Measurements from ENCODE around the gene S1PR5. TPM values are rescaled to one million over a fixed set of nuclear protein-coding genes. Genes with fewer than 3 reads are reported as not detected.

S1PR5 gene
- total RNA-seq, 1 experiment from 2014 or later: 4.4 TPM

DNA sequence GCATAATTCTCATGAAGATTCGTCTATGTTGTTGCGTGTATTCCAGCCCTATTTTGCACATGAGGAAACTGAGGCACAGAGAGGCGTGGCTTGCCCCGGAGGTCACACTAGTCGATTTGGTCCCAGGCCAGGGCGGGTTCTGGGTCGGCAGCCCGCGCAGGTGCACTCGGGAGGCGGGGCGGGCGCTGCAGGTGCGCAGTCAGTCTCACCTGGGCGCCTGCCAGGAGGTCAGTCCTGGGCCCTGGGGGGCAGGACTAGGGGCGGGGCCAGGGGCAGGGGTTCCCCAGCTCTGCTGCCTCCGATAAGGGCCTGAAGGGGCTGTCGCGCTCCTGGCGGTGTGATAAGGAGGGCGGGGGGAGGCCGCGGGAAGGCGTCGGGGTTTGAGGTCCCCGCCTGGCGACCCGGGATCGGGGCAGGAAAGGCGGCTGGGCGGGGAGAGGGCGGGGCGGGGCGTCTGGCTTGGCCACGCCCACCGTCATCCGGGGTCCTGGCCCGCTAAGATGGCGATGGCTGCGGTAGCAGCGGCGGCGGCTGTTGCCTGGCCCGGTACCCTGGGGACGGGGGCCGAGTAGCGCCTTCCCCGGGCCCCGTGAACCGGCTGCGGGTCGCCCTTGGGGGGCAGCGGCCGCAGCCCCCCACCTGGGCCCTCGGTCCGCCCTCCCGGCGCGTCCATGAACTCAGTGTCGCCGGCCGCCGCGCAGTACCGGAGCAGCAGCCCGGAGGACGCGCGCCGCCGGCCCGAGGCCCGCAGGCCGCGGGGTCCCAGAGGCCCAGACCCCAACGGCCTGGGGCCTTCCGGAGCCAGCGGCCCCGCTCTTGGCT lies 26.4 kb upstream of the S1PR5 start, which contains the start of gene ATG4D (continued):
- TF ChIP-seq SRF (IDR thresholded peaks at IDR 0.05; ENCODE audit: low read depth) (no peak), RAD21 (IDR thresholded peaks at IDR 0.05; ENCODE audit: low read depth) (no peak), ZFX (IDR thresholded peaks at IDR 0.05) (peak; percentile 87; the same call in 1 of the 2 replicates), EGR1 (IDR thresholded peaks at IDR 0.05; ENCODE audit: low read depth) (no peak)
- TF ChIP-seq, protein P1, sequence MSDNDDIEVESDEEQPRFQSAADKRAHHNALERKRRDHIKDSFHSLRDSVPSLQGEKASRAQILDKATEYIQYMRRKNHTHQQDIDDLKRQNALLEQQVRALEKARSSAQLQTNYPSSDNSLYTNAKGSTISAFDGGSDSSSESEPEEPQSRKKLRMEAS (IDR thresholded peaks at IDR 0.05): no peak; the same call in 1 of the 2 replicates

DNA sequence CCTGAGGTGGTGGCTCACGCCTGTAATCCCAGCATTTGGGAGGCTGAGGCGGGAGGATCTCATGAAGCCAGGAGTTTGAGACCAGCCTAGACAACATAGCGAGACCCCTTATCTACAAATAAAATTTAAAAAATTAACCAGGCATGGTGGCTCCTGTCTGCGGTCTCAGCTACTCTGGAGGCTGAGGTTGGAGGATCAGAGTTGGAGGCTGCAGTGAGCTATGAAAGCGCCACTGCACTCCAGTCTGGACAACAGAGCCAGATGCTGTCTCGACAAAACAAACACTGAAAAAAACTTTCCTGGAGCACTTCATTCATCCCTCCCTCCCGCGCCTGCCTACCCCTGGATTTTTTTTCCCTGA lies 25.8 kb upstream of the S1PR5 start:
- RAD21 ChIA-PET (ENCODE audit: low non-redundant PET in 1 of 2, low total read pairs in 2 of 2, uncharacterized antibody in 2 of 2, unreplicated experiment in 2 of 2): interaction anchor here in 1 of 2 experiments (0.7 kb wide), 1 partner anchor 103 kb away, joined by 7 read pairs; no protein-coding TSS in a partner anchor
- ATAC-seq: no peak
- peak overlapping the region; percentile 92 for H3K9ac ChIP-seq (ENCODE audit: low read length)
- H3K4me3 ChIP-seq (replicated peaks in 1 of 2; ENCODE audit: low read depth in 1 of 2, low read length in 2 of 2): peak overlapping the region; percentile 92 to 93
- DNase-seq (ENCODE audit: low read depth, low spot score): no peak
- no peaks in the 10 kb centered on the region for H4K20me1 ChIP-seq (ENCODE audit: insufficient read depth)
- H3K4me2 ChIP-seq (ENCODE audit: low read length): peak overlapping the region; percentile 97
- H3K4me1 ChIP-seq (ENCODE audit: control insufficient read depth in 1 of 2, insufficient read depth in 2 of 2, low read length in 2 of 2): peaks cover 10 to 24% of the 10 kb centered on the region in 2 experiments; a peak in 3 of 4 replicates
- CTCF ChIA-PET: interaction anchor here (0.7 to 3.1 kb wide), 4 partner anchors 9 to 191 kb away, joined by 3 to 15 read pairs (median 3); partner anchors contain the start of gene S1PR5
- H3K9me2 ChIP-seq (ENCODE audit: insufficient read depth): no peaks in the 10 kb centered on the region
- no TSS peak for BruUV-seq (replicated peaks)
- H3K36me3 ChIP-seq (ENCODE audit: control insufficient read depth in 1 of 2, insufficient read depth in 2 of 2, low read length in 2 of 2): peaks cover 0 to 3% of the 10 kb centered on the region in 2 experiments; a peak in 1 of 4 replicates
- H3K79me2 ChIP-seq (ENCODE audit: insufficient read depth, low read length): peaks cover 24% of the 10 kb centered on the region
- H3K27me3 ChIP-seq (ENCODE audit: insufficient read depth, low read length): no peaks in the 10 kb centered on the region
- no peak for TF ChIP-seq FOSL1 (IDR thresholded peaks at IDR 0.05; ENCODE audit: low read depth)
- TF ChIP-seq EZH2 (IDR thresholded peaks at IDR 0.05): no peak
- no peak for TF ChIP-seq JUND (IDR thresholded peaks at IDR 0.05)
- TF ChIP-seq ZNF274 (IDR thresholded peaks at IDR 0.05; ENCODE audit: low read depth, low read length): no peak
- TF ChIP-seq, protein P1 (IDR thresholded peaks at IDR 0.05): no peak
- TF ChIP-seq, protein P2, sequence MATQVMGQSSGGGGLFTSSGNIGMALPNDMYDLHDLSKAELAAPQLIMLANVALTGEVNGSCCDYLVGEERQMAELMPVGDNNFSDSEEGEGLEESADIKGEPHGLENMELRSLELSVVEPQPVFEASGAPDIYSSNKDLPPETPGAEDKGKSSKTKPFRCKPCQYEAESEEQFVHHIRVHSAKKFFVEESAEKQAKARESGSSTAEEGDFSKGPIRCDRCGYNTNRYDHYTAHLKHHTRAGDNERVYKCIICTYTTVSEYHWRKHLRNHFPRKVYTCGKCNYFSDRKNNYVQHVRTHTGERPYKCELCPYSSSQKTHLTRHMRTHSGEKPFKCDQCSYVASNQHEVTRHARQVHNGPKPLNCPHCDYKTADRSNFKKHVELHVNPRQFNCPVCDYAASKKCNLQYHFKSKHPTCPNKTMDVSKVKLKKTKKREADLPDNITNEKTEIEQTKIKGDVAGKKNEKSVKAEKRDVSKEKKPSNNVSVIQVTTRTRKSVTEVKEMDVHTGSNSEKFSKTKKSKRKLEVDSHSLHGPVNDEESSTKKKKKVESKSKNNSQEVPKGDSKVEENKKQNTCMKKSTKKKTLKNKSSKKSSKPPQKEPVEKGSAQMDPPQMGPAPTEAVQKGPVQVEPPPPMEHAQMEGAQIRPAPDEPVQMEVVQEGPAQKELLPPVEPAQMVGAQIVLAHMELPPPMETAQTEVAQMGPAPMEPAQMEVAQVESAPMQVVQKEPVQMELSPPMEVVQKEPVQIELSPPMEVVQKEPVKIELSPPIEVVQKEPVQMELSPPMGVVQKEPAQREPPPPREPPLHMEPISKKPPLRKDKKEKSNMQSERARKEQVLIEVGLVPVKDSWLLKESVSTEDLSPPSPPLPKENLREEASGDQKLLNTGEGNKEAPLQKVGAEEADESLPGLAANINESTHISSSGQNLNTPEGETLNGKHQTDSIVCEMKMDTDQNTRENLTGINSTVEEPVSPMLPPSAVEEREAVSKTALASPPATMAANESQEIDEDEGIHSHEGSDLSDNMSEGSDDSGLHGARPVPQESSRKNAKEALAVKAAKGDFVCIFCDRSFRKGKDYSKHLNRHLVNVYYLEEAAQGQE (IDR thresholded peaks at IDR 0.05; ENCODE audit: low read depth): no peak
- TF ChIP-seq, protein P3, sequence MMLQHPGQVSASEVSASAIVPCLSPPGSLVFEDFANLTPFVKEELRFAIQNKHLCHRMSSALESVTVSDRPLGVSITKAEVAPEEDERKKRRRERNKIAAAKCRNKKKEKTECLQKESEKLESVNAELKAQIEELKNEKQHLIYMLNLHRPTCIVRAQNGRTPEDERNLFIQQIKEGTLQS (IDR thresholded peaks at IDR 0.05): no peak
- no peak for TF ChIP-seq YY1 (IDR thresholded peaks at IDR 0.05; ENCODE audit: extremely low read depth, insufficient replicate concordance, low read depth, low read length)
- TF ChIP-seq POLR2AphosphoS5 (IDR thresholded peaks at IDR 0.05; ENCODE audit: low read depth, low read length): no peak
- no peak for TF ChIP-seq SIN3A (IDR thresholded peaks at IDR 0.05; ENCODE audit: low read depth)
- no peak for TF ChIP-seq TCF7L2 (IDR thresholded peaks at IDR 0.05; ENCODE audit: borderline replicate concordance, extremely low read depth, insufficient read depth, insufficient read length)
- no peak for TF ChIP-seq EZH2phosphoT487 (IDR thresholded peaks at IDR 0.05; ENCODE audit: borderline replicate concordance)
- TF ChIP-seq CBX3 (IDR thresholded peaks at IDR 0.05; ENCODE audit: low read depth): no peak
- TF ChIP-seq POLR2A (IDR thresholded peaks at IDR 0.05; ENCODE audit: borderline replicate concordance, extremely low read depth, insufficient read depth, insufficient read length): no peak
- H3K9me3 ChIP-seq (ENCODE audit: control insufficient read depth in 1 of 2, insufficient read depth in 1 of 2, low read depth in 1 of 2, low read length in 2 of 2): no peaks in the 10 kb centered on the region
- H2AFZ ChIP-seq (ENCODE audit: low read depth, low read length, poor library complexity, severe bottlenecking): peak overlapping the region; percentile 90
- intact Hi-C loops (cut with micrococcal nuclease): loop anchor here (5.0 kb wide), 1 partner anchor 36 kb away; no protein-coding TSS in a partner anchor
- POLR2A ChIA-PET: interaction anchor here (1.1 kb wide), 1 partner anchor 9 kb away, joined by 4 read pairs; no protein-coding TSS in a partner anchor
- H3K27ac ChIP-seq (ENCODE audit: low read depth, low read length): peak overlapping the region; percentile 91; the same call in 1 of the 2 replicates

All from HCT116 (cell line).